Upper lobe of left lung (tissue), 4 donors: ENCODE measurements around the gene RIT2.

Source experiments
- CTCF ChIP-seq, 6 experiments: fragments of 450-650 bp in 4 of 6; fragments of 200-600 bp in 2 of 6; sonication (generic) in 2 of 6; IDR thresholded peaks; one replicate each; pipeline ENCODE4 v1.5.1; 2016 to 2019; ENCODE audit warnings: antibody characterized with exemption in 6 of 6
- POLR2A ChIP-seq, 4 donors: fragments of 450-650 bp; IDR thresholded peaks; one replicate each; pipeline ENCODE4 v1.5.1; 2016 to 2017; ENCODE audit warnings: antibody characterized with exemption in 4 of 4, mild to moderate bottlenecking in 2 of 4

- TF ChIP-seq CTCF (IDR thresholded peaks at IDR 0.05) (no peak), POLR2A (IDR thresholded peaks at IDR 0.05) (no peak)
Measured at GRCh38 chr18:43115076-43115921, at the start of gene RIT2.
